ENCODE results near the gene ATF7.

The ATF7 gene

DNA sequence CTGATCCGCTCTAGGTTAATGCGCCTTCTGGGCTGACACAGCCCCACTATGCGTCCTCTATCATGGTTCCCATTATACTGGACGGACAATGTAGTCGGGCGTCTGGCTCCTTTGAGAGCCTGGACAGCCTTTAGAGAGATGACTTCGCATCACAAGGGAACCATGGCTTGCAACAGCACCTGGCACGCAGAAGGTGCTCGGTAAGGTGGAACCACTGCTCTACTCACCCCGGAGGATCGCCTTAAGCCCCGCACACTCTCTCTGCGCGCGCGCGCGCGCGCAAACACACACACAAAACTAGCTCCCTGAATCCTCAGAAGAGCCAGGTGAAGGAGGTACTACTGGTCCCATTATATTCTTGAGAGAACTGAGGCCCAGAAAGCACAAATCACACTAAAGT is 134.0 kb downstream of the ATF7 start (continued):
- TF ChIP-seq ZNF621 (tag by site-specific recombination; IDR thresholded peaks at IDR 0.05) (no peak), GLIS1 (tag by site-specific recombination; IDR thresholded peaks at IDR 0.05) (no peak), ZNF530 (tag by site-specific recombination; IDR thresholded peaks at IDR 0.05; ENCODE audit: low read depth) (no peak), ZNF37A (tag by site-specific recombination; IDR thresholded peaks at IDR 0.05) (no peak)

DNA sequence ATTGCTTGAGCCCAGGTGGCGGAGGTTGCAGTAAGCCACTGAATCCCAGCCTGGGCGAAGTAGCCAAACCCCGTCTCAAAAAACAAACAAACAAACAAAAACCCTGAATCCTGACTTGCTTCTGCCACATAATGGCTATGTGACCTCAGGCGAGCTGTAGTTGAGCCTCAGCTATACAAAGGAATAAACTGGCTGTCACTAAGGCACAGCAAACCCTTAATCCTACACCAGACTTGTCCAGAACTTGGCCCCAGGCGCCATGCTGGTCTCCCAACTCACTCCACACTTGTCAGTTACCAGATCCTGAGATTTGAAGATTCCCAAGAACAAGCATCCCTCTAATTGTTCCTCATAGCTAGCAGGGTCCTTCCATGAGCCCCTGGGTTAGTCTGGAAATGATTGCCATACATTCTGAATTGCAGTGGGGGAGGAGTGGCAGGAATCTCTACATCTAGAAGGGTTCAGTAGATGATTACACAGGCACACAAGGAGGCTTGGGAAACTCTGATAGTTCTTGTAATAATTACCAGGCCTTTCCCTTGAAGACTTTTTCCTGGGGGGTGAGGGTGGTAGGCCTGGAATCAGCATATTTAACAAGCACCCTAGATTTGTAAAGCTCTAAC is 136.8 kb downstream of the ATF7 start:
- Histone ChIP-seq H3K36me3 (ENCODE audit: control insufficient read depth in 2 of 2, insufficient read depth in 1 of 2, low read length in 2 of 2) (peaks cover 3 to 35% of the 10 kb centered on the region in 2 experiments; a peak in 2 of 3 replicates), H3K4me3 (ENCODE audit: low read depth, low read length) (no peak overlapping the region), H3K27ac (ENCODE audit: extremely low read depth, low read depth, low read length) (no peak overlapping the region), H3K4me1 (ENCODE audit: control insufficient read depth, insufficient read depth, low read length) (peaks cover 10% of the 10 kb centered on the region), H3K9me3 (ENCODE audit: control insufficient read depth, insufficient read depth, low read depth, low read length) (no peaks in the 10 kb centered on the region)
- peak; percentile 35; the same call in 1 of the 2 replicates for TF ChIP-seq ZFP37 (tag by site-specific recombination; IDR thresholded peaks at IDR 0.05)
- TF ChIP-seq, protein P1, sequence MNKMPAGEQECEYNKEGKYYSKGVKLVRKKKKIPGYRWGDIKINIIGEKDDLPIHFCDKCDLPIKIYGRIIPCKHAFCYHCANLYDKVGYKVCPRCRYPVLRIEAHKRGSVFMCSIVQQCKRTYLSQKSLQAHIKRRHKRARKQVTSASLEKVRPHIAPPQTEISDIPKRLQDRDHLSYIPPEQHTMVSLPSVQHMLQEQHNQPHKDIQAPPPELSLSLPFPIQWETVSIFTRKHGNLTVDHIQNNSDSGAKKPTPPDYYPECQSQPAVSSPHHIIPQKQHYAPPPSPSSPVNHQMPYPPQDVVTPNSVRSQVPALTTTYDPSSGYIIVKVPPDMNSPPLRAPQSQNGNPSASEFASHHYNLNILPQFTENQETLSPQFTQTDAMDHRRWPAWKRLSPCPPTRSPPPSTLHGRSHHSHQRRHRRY (tag by site-specific recombination; IDR thresholded peaks at IDR 0.05) = no peak
- CTCF ChIA-PET = interaction anchor here (0.9 to 1.0 kb wide), 4 partner anchors 17 to 68 kb away, joined by 3 read pairs; no protein-coding TSS in a partner anchor
- POLR2A ChIA-PET = interaction anchor here (1.0 to 1.4 kb wide), 4 partner anchors 12 to 49 kb away, joined by 3 to 6 read pairs (median 4); partner anchors contain the start of gene TARBP2

DNA sequence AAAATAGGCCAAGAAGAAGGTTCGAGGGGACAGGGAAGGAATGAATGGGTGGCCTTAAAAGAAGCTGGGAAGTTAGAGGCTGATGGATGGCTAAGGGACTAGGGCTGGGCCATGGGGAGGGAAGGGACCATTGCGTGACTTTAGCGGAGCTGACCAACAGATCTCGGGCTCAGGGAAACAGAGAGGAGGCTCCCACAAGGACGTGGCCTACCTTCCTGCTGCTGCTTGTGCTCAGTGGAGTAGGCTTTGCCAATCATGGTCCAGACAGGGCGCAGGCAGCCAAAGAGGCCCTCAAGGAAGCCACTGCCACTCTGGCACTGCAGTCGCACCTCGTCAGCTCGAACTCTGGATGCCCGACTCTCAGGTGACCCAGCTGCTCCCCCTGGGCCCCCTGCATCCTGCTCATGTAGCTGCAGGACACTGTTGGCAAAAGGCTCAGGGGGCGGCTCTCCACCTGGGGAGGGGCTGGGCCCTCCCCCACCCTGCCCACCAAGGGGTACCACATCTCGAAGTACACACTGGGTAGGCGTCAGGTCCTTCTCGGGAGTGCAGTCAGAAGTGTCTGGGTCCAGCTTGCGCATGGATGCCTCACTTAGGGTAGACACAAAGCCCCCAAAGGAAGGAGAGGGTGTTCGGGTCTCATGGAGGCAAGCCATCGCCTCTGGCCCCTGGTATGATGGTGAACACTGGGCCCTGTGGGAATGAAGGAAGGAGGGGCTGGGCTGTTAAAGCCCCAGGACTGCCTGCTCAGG is 139.3 kb downstream of the ATF7 start:
- Histone ChIP-seq H3K4me1 (ENCODE audit: control insufficient read depth, insufficient read depth, low read length) (no peaks in the 10 kb centered on the region), H3K4me3 (ENCODE audit: low read depth, low read length) (no peak overlapping the region), H3K36me3 (ENCODE audit: control insufficient read depth in 2 of 2, insufficient read depth in 1 of 2, low read length in 2 of 2) (peaks cover 3 to 60% of the 10 kb centered on the region in 2 experiments; a peak in 2 of 3 replicates), H3K9me3 (ENCODE audit: control insufficient read depth, insufficient read depth, low read depth, low read length) (no peaks in the 10 kb centered on the region), H3K27ac (ENCODE audit: extremely low read depth, low read depth, low read length) (0 out of 2 replicates have a peak overlapping the region, but pooled peaks have one; percentile 10)
- ChIA-PET POLR2A (interaction anchor here (1.3 kb wide), 1 partner anchor 14 kb away, joined by 4 read pairs; the partner anchor contains the start of gene TARBP2), CTCF (no interaction called here)
- TF ChIP-seq ZNF366 (tag by site-specific recombination; conservative IDR thresholded peaks at IDR 0.05) = no peak
- TF ChIP-seq KLF7 (tag by site-specific recombination; IDR thresholded peaks at IDR 0.05; ENCODE audit: borderline replicate concordance) = no peak
- TF ChIP-seq, protein P2, sequence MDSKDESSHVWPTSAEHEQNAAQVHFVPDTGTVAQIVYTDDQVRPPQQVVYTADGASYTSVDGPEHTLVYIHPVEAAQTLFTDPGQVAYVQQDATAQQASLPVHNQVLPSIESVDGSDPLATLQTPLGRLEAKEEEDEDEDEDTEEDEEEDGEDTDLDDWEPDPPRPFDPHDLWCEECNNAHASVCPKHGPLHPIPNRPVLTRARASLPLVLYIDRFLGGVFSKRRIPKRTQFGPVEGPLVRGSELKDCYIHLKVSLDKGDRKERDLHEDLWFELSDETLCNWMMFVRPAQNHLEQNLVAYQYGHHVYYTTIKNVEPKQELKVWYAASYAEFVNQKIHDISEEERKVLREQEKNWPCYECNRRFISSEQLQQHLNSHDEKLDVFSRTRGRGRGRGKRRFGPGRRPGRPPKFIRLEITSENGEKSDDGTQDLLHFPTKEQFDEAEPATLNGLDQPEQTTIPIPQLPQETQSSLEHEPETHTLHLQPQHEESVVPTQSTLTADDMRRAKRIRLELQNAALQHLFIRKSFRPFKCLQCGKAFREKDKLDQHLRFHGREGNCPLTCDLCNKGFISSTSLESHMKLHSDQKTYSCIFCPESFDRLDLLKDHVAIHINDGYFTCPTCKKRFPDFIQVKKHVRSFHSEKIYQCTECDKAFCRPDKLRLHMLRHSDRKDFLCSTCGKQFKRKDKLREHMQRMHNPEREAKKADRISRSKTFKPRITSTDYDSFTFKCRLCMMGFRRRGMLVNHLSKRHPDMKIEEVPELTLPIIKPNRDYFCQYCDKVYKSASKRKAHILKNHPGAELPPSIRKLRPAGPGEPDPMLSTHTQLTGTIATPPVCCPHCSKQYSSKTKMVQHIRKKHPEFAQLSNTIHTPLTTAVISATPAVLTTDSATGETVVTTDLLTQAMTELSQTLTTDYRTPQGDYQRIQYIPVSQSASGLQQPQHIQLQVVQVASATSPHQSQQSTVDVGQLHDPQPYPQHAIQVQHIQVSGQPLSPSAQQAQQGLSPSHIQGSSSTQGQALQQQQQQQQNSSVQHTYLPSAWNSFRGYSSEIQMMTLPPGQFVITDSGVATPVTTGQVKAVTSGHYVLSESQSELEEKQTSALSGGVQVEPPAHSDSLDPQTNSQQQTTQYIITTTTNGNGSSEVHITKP (tag by site-specific recombination; IDR thresholded peaks at IDR 0.05) = peak; percentile 30
- no peak for TF ChIP-seq KLF9 (tag by site-specific recombination; IDR thresholded peaks at IDR 0.05; ENCODE audit: low read depth)
- TF ChIP-seq ZNF670 (tag by site-specific recombination; IDR thresholded peaks at IDR 0.05; ENCODE audit: low read depth) = no peak
- TF ChIP-seq ZBTB48 (tag by site-specific recombination; IDR thresholded peaks at IDR 0.05) = 0 out of 2 replicates have a peak, but pooled peaks have one; percentile 22
- no peak for TF ChIP-seq ZNF776 (tag by site-specific recombination; IDR thresholded peaks at IDR 0.05; ENCODE audit: borderline replicate concordance)
- no peak for TF ChIP-seq ZNF473 (tag by site-specific recombination; IDR thresholded peaks at IDR 0.05)
- no peak for TF ChIP-seq ZNF133 (tag by site-specific recombination; IDR thresholded peaks at IDR 0.05)
- TF ChIP-seq ZNF600 (tag by site-specific recombination; IDR thresholded peaks at IDR 0.05) = 0 out of 2 replicates have a peak, but pooled peaks have one; percentile 22
- no peak for TF ChIP-seq ZNF146 (tag by site-specific recombination; IDR thresholded peaks at IDR 0.05)
- no peak for TF ChIP-seq ZNF23 (tag by site-specific recombination; IDR thresholded peaks at IDR 0.05; ENCODE audit: borderline replicate concordance)
- TF ChIP-seq, protein P3, sequence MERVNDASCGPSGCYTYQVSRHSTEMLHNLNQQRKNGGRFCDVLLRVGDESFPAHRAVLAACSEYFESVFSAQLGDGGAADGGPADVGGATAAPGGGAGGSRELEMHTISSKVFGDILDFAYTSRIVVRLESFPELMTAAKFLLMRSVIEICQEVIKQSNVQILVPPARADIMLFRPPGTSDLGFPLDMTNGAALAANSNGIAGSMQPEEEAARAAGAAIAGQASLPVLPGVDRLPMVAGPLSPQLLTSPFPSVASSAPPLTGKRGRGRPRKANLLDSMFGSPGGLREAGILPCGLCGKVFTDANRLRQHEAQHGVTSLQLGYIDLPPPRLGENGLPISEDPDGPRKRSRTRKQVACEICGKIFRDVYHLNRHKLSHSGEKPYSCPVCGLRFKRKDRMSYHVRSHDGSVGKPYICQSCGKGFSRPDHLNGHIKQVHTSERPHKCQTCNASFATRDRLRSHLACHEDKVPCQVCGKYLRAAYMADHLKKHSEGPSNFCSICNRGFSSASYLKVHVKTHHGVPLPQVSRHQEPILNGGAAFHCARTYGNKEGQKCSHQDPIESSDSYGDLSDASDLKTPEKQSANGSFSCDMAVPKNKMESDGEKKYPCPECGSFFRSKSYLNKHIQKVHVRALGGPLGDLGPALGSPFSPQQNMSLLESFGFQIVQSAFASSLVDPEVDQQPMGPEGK (tag by site-specific recombination; IDR thresholded peaks at IDR 0.05) = 0 out of 2 replicates have a peak, but pooled peaks have one; percentile 9
- TF ChIP-seq GLIS2 (tag by site-specific recombination; IDR thresholded peaks at IDR 0.05) = peak; percentile 41; the same call in 1 of the 2 replicates
- TF ChIP-seq ZNF114 (tag by site-specific recombination; IDR thresholded peaks at IDR 0.05) = no peak
- TF ChIP-seq, protein P4, sequence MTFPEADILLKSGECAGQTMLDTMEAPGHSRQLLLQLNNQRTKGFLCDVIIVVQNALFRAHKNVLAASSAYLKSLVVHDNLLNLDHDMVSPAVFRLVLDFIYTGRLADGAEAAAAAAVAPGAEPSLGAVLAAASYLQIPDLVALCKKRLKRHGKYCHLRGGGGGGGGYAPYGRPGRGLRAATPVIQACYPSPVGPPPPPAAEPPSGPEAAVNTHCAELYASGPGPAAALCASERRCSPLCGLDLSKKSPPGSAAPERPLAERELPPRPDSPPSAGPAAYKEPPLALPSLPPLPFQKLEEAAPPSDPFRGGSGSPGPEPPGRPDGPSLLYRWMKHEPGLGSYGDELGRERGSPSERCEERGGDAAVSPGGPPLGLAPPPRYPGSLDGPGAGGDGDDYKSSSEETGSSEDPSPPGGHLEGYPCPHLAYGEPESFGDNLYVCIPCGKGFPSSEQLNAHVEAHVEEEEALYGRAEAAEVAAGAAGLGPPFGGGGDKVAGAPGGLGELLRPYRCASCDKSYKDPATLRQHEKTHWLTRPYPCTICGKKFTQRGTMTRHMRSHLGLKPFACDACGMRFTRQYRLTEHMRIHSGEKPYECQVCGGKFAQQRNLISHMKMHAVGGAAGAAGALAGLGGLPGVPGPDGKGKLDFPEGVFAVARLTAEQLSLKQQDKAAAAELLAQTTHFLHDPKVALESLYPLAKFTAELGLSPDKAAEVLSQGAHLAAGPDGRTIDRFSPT (tag by site-specific recombination; IDR thresholded peaks at IDR 0.05) = no peak

All from HEK293 (cell line).